GM19455 (cell line): ENCODE measurements around the gene CLSTN2.

Experiments
- ATAC-seq: cut with Tn5 transposase; IDR thresholded peaks from one replicate; pipeline ENCODE4 v1.9.1; 2021; ENCODE audit not compliant: unreplicated experiment

Gene CLSTN2

GRCh38 chr3:140091143-140091542 lies 156.2 kb downstream of the CLSTN2 start:
- ATAC-seq = no peak

- ATAC-seq = no peak
Measured at GRCh38 chr3:140092848-140093536, 158.0 kb downstream of the CLSTN2 start.

- no peak for ATAC-seq
Measured at GRCh38 chr3:140093742-140094141, 158.8 kb downstream of the CLSTN2 start.

- no peak for ATAC-seq
Measured at GRCh38 chr3:140094487-140094886, 159.5 kb downstream of the CLSTN2 start.

- no peak for ATAC-seq
Measured at GRCh38 chr3:140096037-140096436, 161.1 kb downstream of the CLSTN2 start.

- no peak for ATAC-seq
Measured at GRCh38 chr3:140097874-140098635, 163.1 kb downstream of the CLSTN2 start.

- no peak for ATAC-seq
Measured at GRCh38 chr3:140100479-140100878, 165.5 kb downstream of the CLSTN2 start.

GRCh38 chr3:140103166-140103565 lies 168.2 kb downstream of the CLSTN2 start:
- ATAC-seq = no peak

- ATAC-seq = no peak
Measured at GRCh38 chr3:140103986-140104645, 169.1 kb downstream of the CLSTN2 start.

GRCh38 chr3:140113996-140114788 lies 179.2 kb downstream of the CLSTN2 start:
- no peak for ATAC-seq

- ATAC-seq = no peak
Measured at GRCh38 chr3:140114789-140115080, 179.8 kb downstream of the CLSTN2 start.

GRCh38 chr3:140117096-140117526 lies 182.1 kb downstream of the CLSTN2 start:
- no peak for ATAC-seq

GRCh38 chr3:140122183-140122582 lies 187.2 kb downstream of the CLSTN2 start:
- no peak for ATAC-seq

GRCh38 chr3:140128217-140128616 lies 193.2 kb downstream of the CLSTN2 start:
- no peak for ATAC-seq

- no peak for ATAC-seq
Measured at GRCh38 chr3:140128631-140129030, 193.6 kb downstream of the CLSTN2 start.

GRCh38 chr3:140129768-140130284 lies 194.8 kb downstream of the CLSTN2 start:
- ATAC-seq = no peak

- no peak for ATAC-seq
Measured at GRCh38 chr3:140131895-140132294, 196.9 kb downstream of the CLSTN2 start.

GRCh38 chr3:140134231-140134965 lies 199.4 kb downstream of the CLSTN2 start:
- ATAC-seq = no peak

- no peak for ATAC-seq
Measured at GRCh38 chr3:140135461-140135860, 200.5 kb downstream of the CLSTN2 start.

- no peak for ATAC-seq
Measured at GRCh38 chr3:140143367-140144069, 208.5 kb downstream of the CLSTN2 start.
